Measurements from ENCODE around the gene CD2BP2. TPM values are rescaled to one million over a fixed set of nuclear protein-coding genes. Genes with fewer than 3 reads are reported as not detected.

Gene CD2BP2
- total and polyA plus RNA-seq, 2 of the 13 experiments (the other 11 are each of a cell fraction or from before 2014, with no cell fraction given): 24.9 to 54.6 TPM

DNA sequence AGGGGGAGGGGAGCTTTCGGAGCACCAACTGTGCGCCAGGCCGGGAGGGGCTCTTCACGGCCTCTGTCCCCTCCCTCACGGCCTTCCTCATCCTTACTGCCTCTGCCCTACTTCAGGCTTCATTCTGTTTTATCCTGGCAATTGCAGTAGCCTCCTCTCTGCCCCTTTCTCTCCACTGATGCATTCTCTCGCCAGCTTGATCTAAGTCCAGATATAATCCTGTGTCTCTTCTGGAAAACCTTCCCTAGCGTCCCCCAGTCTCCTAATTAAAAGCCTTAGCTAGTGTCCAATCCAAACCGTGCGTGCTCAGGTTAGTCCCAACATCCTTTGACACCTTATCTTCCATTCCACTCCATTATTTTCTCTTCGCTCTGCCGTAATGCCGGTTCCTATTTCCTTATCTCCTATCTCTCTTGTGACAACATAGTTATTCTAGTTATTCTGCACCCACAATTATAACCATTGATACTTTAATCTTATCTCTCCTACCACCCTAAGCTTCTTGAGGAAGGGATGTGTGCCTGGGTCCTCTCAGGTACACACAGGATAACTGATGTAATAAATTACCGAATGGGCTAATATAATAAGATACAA lies 41.0 kb upstream of the CD2BP2 start (continued):
- TF ChIP-seq, protein P1, sequence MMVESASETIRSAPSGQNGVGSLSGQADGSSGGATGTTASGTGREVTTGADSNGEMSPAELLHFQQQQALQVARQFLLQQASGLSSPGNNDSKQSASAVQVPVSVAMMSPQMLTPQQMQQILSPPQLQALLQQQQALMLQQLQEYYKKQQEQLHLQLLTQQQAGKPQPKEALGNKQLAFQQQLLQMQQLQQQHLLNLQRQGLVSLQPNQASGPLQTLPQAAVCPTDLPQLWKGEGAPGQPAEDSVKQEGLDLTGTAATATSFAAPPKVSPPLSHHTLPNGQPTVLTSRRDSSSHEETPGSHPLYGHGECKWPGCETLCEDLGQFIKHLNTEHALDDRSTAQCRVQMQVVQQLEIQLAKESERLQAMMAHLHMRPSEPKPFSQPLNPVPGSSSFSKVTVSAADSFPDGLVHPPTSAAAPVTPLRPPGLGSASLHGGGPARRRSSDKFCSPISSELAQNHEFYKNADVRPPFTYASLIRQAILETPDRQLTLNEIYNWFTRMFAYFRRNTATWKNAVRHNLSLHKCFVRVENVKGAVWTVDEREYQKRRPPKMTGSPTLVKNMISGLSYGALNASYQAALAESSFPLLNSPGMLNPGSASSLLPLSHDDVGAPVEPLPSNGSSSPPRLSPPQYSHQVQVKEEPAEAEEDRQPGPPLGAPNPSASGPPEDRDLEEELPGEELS (CRISPR knock-in tag; IDR thresholded peaks at IDR 0.05): 0 out of 2 replicates have a peak, but pooled peaks have one; percentile 15
- TF ChIP-seq, protein P2, sequence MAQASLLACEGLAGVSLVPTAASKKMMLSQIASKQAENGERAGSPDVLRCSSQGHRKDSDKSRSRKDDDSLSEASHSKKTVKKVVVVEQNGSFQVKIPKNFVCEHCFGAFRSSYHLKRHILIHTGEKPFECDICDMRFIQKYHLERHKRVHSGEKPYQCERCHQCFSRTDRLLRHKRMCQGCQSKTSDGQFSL (CRISPR knock-in tag; IDR thresholded peaks at IDR 0.05): peak; percentile 50; the same call in 1 of the 2 replicates
- TF ChIP-seq, protein P3, sequence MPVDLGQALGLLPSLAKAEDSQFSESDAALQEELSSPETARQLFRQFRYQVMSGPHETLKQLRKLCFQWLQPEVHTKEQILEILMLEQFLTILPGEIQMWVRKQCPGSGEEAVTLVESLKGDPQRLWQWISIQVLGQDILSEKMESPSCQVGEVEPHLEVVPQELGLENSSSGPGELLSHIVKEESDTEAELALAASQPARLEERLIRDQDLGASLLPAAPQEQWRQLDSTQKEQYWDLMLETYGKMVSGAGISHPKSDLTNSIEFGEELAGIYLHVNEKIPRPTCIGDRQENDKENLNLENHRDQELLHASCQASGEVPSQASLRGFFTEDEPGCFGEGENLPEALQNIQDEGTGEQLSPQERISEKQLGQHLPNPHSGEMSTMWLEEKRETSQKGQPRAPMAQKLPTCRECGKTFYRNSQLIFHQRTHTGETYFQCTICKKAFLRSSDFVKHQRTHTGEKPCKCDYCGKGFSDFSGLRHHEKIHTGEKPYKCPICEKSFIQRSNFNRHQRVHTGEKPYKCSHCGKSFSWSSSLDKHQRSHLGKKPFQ (CRISPR knock-in tag; IDR thresholded peaks at IDR 0.05; ENCODE audit: insufficient replicate concordance): peak; percentile 2
- TF ChIP-seq SCMH1 (CRISPR knock-in tag; IDR thresholded peaks at IDR 0.05; ENCODE audit: borderline replicate concordance) (no peak), TP53 (CRISPR knock-in tag; conservative IDR thresholded peaks at IDR 0.05) (no peak), KAT7 (CRISPR knock-in tag; IDR thresholded peaks at IDR 0.05; ENCODE audit: borderline replicate concordance) (0 out of 2 replicates have a peak, but pooled peaks have one; percentile 15), TCF12 (IDR thresholded peaks at IDR 0.05) (no peak), TCF12 (CRISPR knock-in tag; IDR thresholded peaks at IDR 0.05) (peak; percentile 52; the same call in 1 of the 2 replicates), PRMT3 (CRISPR knock-in tag; IDR thresholded peaks at IDR 0.05; ENCODE audit: borderline replicate concordance, low read depth) (0 out of 2 replicates have a peak, but pooled peaks have one; percentile 72), GATAD2A (CRISPR knock-in tag; IDR thresholded peaks at IDR 0.05) (no peak)
- TF ChIP-seq, protein P4, sequence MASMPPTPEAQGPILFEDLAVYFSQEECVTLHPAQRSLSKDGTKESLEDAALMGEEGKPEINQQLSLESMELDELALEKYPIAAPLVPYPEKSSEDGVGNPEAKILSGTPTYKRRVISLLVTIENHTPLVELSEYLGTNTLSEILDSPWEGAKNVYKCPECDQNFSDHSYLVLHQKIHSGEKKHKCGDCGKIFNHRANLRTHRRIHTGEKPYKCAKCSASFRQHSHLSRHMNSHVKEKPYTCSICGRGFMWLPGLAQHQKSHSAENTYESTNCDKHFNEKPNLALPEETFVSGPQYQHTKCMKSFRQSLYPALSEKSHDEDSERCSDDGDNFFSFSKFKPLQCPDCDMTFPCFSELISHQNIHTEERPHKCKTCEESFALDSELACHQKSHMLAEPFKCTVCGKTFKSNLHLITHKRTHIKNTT (CRISPR knock-in tag; IDR thresholded peaks at IDR 0.05): no peak
- TF ChIP-seq, protein P5, sequence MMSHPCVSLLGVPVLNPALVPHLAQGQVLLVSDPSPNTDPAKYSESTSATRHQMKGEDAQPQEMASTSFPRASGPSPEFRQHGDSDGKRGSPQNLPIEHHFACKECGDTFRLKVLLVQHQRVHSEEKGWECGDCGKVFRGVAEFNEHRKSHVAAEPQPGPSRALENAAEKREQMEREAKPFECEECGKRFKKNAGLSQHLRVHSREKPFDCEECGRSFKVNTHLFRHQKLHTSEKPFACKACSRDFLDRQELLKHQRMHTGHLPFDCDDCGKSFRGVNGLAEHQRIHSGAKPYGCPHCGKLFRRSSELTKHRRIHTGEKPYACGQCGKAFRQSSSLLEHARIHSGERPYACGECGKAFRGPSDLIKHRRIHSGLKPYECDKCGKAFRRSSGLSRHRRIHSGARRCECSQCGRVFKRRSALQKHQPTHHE (CRISPR knock-in tag; IDR thresholded peaks at IDR 0.05; ENCODE audit: borderline replicate concordance): 0 out of 2 replicates have a peak, but pooled peaks have one; percentile 47
- TF ChIP-seq, protein P6, sequence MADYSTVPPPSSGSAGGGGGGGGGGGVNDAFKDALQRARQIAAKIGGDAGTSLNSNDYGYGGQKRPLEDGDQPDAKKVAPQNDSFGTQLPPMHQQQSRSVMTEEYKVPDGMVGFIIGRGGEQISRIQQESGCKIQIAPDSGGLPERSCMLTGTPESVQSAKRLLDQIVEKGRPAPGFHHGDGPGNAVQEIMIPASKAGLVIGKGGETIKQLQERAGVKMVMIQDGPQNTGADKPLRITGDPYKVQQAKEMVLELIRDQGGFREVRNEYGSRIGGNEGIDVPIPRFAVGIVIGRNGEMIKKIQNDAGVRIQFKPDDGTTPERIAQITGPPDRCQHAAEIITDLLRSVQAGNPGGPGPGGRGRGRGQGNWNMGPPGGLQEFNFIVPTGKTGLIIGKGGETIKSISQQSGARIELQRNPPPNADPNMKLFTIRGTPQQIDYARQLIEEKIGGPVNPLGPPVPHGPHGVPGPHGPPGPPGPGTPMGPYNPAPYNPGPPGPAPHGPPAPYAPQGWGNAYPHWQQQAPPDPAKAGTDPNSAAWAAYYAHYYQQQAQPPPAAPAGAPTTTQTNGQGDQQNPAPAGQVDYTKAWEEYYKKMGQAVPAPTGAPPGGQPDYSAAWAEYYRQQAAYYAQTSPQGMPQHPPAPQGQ (CRISPR knock-in tag; IDR thresholded peaks at IDR 0.05; ENCODE audit: borderline replicate concordance): 0 out of 2 replicates have a peak, but pooled peaks have one; percentile 89
- TF ChIP-seq, protein P7, sequence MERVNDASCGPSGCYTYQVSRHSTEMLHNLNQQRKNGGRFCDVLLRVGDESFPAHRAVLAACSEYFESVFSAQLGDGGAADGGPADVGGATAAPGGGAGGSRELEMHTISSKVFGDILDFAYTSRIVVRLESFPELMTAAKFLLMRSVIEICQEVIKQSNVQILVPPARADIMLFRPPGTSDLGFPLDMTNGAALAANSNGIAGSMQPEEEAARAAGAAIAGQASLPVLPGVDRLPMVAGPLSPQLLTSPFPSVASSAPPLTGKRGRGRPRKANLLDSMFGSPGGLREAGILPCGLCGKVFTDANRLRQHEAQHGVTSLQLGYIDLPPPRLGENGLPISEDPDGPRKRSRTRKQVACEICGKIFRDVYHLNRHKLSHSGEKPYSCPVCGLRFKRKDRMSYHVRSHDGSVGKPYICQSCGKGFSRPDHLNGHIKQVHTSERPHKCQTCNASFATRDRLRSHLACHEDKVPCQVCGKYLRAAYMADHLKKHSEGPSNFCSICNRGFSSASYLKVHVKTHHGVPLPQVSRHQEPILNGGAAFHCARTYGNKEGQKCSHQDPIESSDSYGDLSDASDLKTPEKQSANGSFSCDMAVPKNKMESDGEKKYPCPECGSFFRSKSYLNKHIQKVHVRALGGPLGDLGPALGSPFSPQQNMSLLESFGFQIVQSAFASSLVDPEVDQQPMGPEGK (CRISPR knock-in tag; IDR thresholded peaks at IDR 0.05): peak; percentile 90
